Right ventricle myocardium superior (tissue), 1 donor: ENCODE data around the gene MPZL3. TPM values are rescaled to one million over a fixed set of nuclear protein-coding genes. Genes with fewer than 3 reads are reported as not detected.

Experiments used
- ATAC-seq: fragments of 200-7000 bp; cut with Tn5 transposase; one replicate; pipeline ENCODE4 v1.9.1; 2020; ENCODE audit warnings: mild to moderate bottlenecking; ENCODE audit not compliant: poor library complexity
- DNase-seq: peaks from one replicate; pipeline ENCODE4 v3.0.0-alpha.2; 2020
- intact Hi-C: fragments of 100-400 bp; cut with DNase I; formaldehyde crosslinking; loops from one replicate; pipeline ENCODE4 v1.11.2; 2022
- total RNA-seq: library from RNA; stranded (reverse); fragmentation: NEBNext Ultra II Directional; extraction: Animal tissue kit (Norgen Biotek cat#: 25700); gene quantifications from one replicate; pipeline ENCODE4 v1.2.1, GENCODE V29; 2021
- donor health status: DM: no; HTN: yes; CAD: no; lungs with severe emphysema.

MPZL3 gene
- total RNA-seq, 1 donor from 2014 or later = 1.8 TPM

DNA sequence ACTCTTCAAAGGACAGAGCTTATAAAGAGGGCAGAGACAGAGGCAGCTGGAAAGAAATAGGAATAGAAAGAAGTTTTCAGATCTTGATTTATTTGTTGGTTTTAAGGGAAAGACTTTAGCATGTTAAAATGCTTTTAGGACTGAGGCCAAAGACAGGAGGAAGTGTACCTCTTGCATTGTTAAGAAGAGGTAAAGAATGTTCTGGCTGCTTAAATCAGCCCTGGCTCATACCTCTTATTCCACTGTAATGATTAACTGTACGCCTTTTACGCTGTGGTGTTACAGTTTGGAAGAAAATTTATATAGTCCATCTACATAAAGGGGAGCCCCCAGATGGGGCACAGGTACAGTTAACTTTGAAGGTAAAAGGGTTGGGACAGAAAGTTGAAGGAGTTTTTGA lies 22.0 kb upstream of the MPZL3 start:
- intact Hi-C loops = no loop called here
- ATAC-seq (no peak), DNase-seq (no peak)

DNA sequence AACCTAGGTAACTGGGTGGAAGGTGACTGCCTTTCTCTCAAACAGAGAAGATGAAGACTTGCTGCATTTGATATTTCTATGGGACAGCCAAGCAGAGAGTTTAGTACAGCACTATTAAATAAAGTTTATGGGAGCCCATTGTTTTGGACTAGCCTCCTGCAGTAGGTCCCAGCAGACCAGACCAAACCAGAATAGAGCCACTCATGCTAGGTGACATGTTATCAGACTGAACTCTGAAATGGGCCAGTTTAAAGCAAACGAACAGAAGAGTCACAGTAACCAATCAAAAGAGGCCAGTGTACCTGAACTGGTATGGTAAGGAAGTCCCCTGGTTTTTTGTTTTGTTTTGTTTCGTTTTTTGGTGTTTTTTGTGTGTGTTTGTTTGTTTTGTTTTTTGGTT lies 19.8 kb upstream of the MPZL3 start:
- DNase-seq = no peak
- intact Hi-C loops = no loop called here
- no peak for ATAC-seq

DNA sequence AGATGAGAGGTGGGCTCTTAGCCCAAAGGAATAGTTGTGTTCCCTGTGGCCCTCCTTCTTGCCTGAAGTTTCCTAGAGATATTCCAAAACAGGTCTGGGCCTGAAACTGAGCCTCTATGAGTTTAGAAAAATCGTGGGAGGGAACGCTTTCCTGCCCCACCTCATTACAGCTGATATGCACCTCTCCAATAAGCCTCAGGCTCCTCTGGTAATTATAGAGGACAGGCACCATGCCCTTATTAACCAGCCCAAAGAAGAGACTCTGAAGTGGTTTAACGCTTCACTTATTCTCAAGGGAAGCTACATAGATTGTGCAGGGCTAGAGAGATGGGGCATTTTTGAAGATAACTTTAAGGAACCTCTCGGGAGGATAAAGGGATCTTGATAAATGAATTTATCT lies 15.3 kb upstream of the MPZL3 start:
- ATAC-seq (no peak), DNase-seq (no peak)
- intact Hi-C loops = no loop called here

DNA sequence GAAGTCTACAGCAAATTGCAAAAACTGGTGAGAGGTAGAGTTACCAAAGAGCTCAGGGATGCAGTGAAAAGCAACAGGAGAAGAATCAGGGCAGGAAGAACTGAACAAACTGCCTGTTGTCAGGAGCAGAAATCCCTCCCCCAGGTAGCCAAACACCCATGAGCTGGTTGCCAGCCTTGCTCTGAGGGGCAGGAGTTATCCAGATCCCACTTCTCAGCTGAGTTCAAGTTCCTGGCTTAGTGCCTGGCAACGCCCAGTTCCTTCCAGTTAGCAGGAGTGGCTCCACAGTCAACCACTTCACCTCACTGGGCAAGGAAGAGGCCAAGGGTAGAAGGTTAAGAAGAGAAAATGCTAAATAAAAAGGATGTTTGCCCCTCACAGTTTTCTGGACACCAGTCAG lies 13.8 kb upstream of the MPZL3 start:
- ATAC-seq = peak; percentile 45
- DNase-seq = peak; percentile 50
- intact Hi-C loops = no loop called here

DNA sequence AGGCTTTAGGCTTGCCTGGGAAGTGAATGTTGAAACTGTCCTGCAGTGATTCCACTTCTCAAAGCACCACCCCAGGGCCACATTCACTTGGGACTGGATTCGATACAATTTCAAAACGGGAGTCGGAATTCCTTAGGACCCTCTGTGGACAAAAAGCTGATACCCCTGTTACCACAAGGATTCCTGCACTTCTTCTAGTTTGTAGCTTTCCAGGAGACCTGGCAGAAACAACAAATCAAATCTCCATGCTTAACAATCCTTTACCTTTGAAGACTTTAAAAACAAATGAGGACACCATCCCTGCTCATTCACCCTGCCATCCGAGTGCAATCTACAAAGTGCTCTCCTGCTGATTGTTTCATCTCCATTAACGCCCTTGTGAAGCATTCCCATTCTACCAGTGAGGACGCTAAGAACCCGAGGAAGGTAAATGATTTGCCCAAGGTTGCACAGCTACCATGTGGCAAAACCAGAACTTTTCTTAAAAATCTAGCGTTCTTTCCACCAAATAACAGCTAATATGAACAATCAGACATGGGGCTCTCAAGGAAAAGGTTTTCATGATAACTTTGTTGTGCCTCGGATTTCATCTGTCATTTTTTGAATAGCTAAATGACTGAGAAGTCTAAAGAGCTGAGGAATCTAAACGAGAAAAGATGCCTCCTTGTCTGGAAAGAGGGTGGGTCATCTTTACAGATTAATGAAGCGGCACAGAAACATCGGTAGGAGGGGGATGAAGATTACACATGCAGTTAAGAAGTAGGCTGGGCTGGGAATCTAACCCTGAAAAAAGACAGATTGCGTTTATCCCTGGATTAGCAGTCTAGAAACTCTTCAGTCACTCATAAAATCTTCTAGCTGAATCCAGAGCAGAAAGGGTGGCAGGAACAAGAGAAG lies 12.7 kb upstream of the MPZL3 start:
- intact Hi-C loops = no loop called here
- DNase-seq (no peak), ATAC-seq (no peak)

DNA sequence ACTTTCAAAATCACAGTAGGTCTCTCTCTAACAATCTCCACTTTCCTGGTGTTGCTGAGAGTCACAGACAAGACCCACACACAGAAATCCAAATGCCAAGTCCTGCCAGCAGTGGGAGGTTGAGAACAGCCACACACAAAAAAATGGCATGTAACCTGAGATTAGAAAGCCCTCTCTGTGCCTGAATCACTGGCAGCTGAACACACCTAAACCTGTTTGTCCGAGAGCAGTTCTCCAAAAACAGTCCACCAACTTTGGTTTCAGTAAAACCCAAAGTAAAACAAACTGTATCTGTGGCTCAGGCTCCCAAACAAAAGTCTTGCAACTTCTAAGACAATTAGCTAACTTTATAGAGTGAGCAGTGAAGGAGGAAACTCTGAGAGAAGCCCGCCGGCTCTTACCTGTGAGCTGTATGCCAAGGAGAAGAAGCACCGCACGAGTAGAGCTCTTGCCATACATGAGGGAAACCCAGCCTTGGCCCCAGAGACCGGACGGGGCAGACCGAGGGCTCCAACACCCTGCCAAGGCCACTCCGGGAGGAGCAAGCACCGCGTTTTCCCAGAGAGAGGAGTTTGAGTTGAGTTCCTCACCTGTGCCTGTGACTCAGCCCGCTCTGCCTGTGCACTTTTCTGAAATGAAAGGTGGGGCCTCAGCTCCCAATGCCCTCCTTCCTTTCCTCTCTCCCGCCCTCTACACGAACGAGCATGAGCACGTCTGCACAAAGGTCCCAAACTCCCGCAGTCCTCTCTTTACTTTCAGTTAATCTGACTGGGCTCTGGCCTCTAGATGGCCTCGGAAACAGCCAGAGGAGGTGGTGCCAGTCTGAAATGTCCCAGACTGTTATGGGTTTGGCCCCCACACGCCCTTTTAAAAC lies 11.8 kb upstream of the MPZL3 start, which contains the start of gene MPZL2:
TSS of gene MPZL2 (minus strand) at position 603 of the 874 bp plus-strand sequence. CDS start at position 459, 144 bp downstream.
- intact Hi-C loops = no loop called here
- DNase-seq = peak; percentile 52

DNA sequence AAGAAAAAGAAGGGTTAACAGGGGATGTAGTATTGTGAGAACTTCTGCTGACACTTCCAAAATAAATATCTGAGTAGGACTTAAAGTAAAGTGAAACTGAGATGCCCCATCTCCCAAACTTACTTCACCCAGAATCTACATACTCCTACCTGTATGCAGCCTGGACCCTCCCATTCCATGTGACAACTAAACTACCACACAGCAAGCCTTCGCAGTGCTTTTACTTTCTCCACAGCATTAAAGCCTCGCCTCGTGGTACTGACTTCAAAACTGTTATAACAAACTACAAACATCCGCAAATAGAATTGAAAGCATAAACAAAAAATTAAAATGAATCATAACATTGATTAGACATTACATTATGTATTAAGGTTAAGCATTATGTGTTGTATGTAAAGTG lies 10.9 kb upstream of the MPZL3 start:
- intact Hi-C loops = no loop called here
- ATAC-seq = no peak

More for the DNA sequence above, 11.8 kb upstream of the MPZL3 start, which contains the start of gene MPZL2:
- ATAC-seq = peak; percentile 84

DNA sequence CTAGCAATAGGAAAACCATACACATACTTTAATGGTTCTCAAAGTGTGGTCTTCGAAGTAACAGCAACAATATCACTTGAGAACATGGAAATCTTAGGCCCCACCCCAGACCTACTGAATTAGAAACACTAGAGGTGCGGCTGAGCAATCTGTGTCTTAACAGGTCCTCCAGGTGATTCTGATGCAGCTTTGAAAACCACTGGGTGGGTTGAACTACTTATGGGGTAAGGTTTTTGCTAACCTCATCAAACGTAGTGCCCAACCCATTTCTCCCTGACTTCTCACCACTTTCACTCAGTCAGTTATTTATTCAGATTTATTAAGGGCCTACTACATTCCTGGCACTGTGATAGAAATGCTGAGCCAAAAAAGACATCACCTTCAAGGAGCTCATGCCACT lies 8.2 kb upstream of the MPZL3 start:
- DNase-seq = no peak
- no peak for ATAC-seq
- intact Hi-C loops = no loop called here

More for the DNA sequence above, 10.9 kb upstream of the MPZL3 start:
- DNase-seq = no peak

DNA sequence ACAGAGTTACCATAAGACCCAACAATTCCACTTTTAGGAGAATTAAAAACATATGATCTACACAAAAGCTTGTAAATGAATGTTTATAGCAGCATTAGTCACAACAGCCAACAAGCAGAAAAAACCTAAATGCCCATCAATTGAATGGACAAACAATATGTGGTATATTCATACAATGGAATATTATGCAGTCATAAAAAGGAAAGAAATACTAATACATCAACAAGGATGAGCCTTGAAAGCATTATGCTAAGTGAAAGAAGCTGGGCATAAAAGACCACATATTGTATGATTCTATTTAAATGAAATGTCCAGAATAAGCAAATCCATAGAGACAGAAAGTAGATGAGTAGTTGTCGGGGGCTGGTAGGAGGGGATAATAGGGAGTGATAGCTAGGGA lies 7.0 kb upstream of the MPZL3 start:
- no peak for ATAC-seq
- no peak for DNase-seq
- intact Hi-C loops = no loop called here

DNA sequence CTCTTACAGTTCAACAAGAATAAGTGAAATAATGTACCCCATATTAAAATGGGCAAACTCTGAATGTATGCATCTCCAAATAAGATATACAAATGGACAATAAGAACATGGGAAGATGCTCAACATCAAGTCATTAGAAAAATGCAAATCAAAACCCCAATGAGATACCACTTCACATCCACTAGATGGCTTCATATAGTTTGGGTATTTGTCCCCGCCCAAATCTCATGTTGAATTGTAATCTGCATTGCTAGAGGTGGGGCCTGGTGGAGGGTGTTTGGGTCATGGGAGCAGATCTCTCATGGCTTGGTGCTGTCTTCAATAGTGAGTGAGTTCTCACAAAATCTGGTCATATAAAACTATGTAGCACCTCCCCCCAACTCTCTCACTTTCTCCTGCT lies 6.2 kb upstream of the MPZL3 start:
- no peak for DNase-seq
- intact Hi-C loops = no loop called here
- no peak for ATAC-seq

DNA sequence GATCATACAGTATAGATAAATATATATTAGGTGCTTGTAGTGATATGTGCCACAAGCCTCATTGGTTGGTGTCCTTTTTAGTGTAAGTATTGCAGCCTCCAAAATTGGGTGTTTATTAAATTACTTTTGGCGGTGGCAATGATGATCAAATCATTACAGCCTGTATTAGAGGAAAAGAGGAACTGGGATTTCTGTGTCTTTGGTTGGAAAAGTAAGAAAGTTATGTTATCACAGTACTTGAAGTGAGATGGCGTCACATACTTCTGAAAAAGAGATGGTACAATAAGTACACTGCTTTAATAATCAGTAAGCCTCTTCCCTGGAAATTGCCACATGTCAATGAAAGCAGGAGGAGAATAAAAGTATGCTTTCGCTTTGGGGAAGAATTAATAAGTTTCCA lies 523 bp upstream of the MPZL3 start:
- intact Hi-C loops = no loop called here
- no peak for ATAC-seq
- DNase-seq = no peak

DNA sequence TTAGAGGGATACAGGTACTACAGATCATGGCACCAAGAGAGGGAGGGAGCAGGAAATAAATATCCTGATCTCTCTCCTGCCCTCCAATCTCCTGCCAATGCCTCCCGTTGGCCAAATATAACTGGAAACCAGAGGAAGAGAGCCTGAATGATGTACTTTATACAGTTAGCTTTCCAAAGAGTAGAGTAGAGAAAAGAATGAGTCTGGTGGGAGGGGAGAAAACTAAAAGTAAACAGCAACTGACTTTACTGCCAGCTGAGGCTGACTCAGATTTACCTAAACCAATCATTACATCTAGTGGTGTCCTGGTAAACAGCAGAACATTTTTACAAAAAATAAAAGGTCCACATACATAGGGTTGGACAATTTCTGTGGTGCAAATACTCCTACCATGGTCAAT lies 5.1 kb downstream of the MPZL3 start:
- intact Hi-C loops = no loop called here
- DNase-seq (no peak), ATAC-seq (no peak)

DNA sequence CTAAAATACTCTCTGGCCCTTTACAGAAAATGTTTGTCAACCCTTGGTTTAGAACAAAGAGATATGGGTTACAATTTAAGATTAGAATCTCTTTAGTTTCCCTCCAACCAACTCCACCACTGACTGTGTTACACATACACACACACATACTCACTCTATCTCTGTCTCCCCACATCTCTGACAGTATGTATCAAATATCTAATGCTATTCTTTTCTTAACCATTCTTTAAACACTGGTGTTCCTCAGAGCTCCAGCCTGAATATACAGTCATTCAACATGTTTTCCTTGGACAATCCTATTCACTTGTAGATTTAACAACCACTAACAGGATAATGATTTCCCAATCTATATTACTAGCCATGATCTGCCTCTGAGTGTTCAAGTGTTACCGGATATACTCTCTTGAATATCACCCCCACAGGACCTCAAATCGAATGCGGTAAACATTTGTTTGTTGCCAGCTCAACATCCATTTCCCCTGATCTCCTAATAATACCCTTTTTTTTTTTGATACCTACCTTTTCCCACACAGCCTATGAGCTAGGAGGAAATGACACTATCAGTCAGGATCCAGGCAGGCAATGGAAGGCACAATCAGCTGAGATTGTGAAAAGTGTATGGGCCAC lies 6.1 kb downstream of the MPZL3 start:
- intact Hi-C loops = no loop called here
- ATAC-seq = no peak
- DNase-seq = no peak

DNA sequence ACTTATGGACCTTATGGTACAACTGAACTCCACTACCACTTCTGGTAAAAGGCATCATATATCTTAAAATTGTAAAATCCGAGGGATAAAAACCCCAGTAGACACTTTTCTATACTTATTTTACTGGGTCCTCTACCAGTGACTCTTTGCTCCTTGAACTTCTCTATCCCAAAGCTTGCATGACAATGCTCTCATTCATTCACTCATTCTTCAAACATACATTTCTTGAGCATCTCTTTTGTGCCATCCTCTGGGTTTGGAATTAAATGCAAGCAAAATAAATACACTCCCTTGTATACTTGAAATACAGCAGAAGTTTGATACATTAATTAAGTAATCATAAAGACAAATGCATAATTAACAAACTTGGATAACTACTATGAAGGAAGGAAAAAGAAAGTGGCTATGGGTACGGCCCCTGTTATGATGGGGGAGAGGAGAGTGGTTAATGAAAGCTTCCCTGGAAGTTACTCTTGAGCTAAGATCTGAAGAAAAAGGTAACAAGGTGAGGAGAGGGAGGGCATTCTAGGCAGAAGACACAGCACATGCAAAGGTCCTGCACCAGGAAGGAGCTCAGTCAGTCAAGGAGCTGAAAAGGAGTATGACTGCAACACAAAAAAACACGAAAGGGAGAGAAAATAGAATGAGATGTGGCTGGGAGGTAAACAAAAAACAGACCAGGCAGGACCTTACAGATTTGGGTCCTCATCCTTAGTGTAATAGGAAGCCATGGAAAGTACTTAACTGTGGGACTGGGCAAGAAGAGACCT lies 8.0 kb downstream of the MPZL3 start:
- ATAC-seq (no peak), DNase-seq (no peak)
- intact Hi-C loops = no loop called here

DNA sequence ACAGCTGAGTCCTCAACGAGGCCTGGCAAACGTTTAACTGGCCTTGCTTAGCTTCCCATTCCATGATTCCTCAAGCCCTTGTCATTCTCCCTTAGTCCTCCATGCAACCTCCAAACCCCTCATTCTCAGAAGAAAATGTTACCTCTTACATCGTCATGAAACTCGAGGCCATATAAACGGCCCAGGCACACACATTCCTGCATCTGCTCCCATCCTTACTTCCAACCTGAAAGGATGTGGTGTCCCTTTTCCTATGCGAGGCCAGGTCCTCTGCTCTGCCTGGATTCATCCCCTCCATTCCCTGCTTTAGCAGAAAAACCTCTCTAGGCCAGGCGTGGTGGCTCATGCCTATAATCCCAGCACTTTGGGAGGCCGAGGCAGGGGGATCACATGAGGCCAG lies 9.0 kb downstream of the MPZL3 start:
- ATAC-seq (no peak), DNase-seq (no peak)
- intact Hi-C loops = no loop called here

DNA sequence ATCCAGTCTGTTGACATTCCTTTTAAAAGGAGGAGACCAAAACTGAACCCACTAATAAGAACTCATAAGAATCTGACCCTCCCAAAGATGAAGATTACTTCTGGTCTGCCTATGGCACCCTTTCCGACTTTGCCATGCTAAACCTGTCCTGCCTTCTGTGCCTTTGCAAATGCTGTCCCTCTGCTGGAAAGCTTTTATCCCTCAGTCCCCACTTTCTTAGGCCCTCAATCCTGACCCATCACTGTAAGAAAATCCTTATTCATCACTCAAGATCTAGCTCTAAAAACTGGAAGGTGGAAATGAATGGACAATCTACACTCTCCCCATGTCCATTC lies 10.4 kb downstream of the MPZL3 start:
- intact Hi-C loops = no loop called here
- no peak for DNase-seq
- ATAC-seq = no peak

DNA sequence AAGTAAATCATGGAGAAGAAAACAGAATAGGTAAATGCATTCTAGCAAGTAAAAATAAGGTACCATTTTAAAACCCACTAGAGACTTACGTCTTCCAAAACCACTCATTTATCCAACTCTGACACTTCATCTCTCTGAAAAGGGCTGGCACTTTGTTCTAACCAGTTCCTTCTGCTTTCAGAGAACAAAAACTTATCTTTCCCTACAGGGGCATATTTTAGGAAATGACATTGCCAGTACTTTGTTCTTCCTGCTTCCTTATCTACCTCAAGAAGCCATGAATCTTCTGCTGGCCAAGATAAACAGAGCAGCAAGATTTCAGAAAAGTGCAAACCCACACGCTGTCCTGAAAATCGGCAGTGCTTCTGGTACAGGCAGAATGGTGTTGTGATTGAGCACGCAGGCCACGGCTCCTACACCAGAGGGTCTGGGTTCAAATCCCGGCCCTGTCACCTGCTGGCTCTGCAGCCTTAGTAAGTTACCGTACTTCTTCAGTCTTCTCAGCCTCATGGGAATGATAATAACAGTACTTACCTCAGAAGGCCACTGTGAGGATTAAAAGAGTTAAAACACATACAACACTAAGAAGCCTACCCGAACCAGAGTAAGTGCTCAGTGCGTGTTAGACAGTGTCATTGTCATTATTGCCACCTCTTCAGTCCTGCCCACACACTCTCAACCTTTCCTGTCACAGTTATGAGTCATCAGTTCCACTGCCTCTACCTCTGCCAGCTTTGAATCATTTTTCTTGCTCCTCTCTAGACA lies 11.0 kb downstream of the MPZL3 start:
- DNase-seq (no peak), ATAC-seq (peak; percentile 83)
- intact Hi-C loops = no loop called here
